NCI-H748 treated with DMSO at 0.1 percent for 48 hours (cell line): ENCODE data around the gene TMEFF2.

Source experiments
- DNase-seq: peaks from one replicate; lab custom pipeline; 2025; lab: John Stamatoyannopoulos, UW

Gene TMEFF2

DNA sequence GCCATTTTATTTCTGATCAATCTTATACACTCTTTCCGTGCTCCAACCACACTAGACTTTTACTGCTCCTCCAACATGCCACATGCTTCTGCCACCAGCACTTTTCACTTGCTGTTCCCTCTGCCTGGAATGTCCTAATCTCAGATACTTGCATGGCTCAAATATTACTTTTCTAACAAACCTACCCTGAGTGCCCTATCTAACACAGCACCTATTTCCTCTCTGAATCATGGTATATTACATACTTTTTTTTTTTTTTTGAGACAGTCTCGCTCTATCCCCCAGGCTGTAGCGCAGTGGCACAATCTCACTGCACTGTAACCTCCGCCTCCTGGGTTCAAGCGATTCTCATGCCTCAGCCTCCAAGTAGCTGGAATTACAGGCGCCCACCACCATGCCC, 181.5 kb downstream of the TMEFF2 start:
- DNase-seq = no peak

GRCh38 chr2:192011196-192011595, 183.5 kb downstream of the TMEFF2 start:
- no peak for DNase-seq

GRCh38 chr2:192010073-192010472, 184.7 kb downstream of the TMEFF2 start:
- DNase-seq = no peak

GRCh38 chr2:192007581-192008228, 187.0 kb downstream of the TMEFF2 start:
- DNase-seq = no peak

DNA sequence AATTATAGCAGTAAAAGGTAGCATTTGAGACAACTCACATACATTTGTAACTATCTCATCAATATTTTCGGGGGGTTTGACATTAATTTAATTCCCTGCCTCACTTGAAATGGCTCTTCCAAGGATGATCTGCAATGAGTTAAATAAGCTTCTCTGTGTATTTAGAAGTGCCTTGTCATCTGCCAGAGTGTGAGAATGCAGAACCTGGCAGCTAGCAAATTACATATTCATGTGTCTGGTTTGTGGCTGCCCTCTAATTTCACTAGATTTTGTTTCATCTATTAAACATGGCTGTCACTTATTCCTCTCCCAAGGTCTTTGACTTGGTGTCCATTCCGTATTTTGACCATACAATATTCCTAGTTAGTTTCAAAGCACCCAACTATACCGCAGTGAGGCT, 189.5 kb downstream of the TMEFF2 start:
- no peak for DNase-seq

DNA sequence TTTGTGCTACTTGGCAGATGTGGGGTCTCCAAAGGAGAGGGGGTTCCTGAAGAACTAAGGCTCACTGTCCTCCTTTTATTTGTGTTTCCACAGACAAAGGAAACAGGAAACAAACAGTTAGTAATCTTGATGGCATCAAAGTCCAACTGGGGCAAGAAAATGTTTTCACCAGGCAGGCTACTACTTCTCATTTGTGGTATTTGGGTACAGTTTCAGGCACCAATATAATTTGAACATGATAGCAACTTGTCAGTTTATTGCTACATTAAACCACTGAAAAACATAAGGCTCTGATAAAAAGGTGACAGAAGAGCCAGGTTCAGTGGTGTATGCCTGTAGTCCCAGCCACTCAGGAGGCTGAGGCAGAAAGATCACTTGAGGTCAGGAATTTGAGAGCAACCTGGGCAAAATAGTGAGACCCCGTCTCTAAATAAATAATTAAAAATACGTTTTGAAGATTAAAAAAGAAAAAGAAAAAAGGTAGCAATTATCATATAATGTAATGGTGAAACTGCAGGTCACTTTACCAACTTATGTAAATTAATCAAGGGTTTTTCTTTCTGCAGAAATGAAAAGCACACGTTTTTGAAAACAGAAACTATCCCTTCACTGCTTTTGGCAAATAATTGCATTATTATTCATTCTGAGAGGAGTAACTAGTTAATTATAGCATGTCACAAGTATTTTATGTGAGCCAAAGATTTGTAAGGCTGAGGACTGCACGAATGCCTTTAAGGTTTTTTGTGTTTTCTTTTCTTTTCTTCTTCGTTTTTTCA, 190.4 kb downstream of the TMEFF2 start:
- no peak for DNase-seq

DNA sequence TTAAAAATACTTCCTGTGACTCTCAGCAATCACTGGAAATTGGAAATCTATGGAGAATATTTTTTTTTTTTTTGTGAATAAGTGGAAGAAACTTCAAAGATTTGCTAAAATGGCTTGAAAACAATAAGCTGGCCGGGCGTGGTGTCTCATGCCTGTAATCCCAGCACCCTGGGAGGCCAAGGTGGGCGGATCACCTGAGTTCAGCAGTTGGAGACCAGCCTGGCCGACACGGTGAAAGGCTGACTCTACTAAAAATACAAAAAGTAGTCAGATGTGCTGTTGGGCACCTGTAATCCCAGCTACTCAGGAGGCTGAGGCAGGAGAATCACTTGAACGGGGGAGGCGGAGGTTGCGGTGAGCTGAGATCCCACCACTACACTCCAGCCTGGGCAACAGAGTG, 192.3 kb downstream of the TMEFF2 start:
- DNase-seq = no peak

GRCh38 chr2:192000196-192000980, 194.3 kb downstream of the TMEFF2 start:
- DNase-seq = no peak

- DNase-seq = no peak
Observed at GRCh38 chr2:191999101-191999841, 195.5 kb downstream of the TMEFF2 start.

- DNase-seq = no peak
Observed at GRCh38 chr2:191995285-191995684, 199.4 kb downstream of the TMEFF2 start.

DNA sequence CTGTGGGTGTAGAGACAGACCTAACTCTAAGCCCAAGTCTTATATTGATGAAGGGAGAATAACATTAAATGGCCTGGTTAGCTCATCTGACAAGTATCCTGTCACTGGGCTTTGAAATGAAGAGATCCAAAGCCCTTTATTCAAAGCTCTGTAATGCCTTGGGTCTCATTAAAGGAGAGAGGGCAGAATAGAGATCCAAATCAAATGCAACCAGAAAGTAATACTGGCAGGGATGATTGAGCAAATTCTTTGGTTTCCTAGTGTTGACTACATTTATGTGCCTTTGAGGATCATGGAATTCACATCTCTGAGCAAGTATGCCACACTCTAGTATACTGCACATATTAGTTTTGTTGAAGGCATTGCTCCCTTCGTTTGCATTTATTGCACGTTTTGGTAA, 200.0 kb downstream of the TMEFF2 start:
- no peak for DNase-seq

DNA sequence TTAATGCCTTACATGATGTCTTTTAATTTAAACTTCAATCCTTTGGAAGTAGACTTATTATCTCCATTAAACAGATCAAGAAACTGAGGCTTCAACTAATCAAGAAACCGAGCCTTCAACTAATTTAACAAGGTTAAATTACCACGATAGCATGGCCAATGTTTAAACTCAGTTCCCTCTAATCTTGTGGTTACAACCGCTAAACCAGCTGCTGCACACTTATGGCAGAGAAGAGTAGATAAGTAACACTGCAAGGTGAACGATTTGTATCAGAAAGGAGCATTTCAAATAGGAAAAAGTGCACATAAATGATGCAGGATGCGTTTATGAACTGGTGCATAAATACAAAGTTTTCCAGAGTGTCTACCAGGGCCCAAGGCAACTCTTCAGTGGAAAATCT, 203.3 kb downstream of the TMEFF2 start:
- no peak for DNase-seq

- no peak for DNase-seq
Observed at GRCh38 chr2:191985740-191986139, 209.0 kb downstream of the TMEFF2 start.

DNA sequence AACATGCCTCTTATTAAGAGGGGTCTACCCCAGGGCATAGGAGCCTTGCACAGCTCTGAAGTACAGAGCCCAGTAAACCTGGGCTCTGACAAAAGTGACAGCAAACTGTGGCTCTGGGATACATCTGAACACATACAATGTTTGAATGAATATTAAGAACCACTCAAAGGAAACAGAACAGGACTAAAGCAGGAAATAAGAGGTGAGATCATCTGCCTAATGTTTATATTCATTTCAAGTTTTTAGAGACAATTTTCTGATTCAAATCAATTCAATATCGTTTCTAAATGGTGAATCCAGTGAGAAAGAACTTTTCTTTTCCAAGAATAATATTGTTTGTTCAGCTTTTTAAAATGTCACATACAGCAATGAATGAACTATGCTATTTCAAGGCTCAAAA, 211.1 kb downstream of the TMEFF2 start:
- no peak for DNase-seq

- peak; percentile 32 for DNase-seq
Observed at GRCh38 chr2:191983186-191983585, 211.5 kb downstream of the TMEFF2 start.

GRCh38 chr2:191981706-191982105, 213.0 kb downstream of the TMEFF2 start:
- no peak for DNase-seq

DNA sequence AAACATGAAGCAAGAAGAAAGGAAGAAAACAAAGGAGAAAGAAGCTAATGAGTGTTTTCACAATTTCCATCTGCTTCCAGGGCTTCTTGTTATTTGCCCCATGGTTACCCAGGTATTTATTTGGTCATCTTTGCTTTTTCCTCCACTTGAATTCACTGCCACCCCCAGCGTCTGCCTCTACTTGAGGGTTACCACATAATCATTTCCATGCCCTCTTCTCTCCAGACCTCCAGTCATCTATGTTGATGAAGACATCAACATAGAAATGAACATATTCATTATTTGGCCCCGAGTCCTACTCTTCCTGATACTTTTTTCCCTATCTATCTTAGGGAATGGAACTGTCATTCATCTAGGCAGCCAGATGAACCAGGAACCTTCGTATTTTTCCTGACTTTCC, 214.2 kb downstream of the TMEFF2 start:
- DNase-seq = no peak

GRCh38 chr2:191979221-191979730, 215.5 kb downstream of the TMEFF2 start:
- no peak for DNase-seq

DNA sequence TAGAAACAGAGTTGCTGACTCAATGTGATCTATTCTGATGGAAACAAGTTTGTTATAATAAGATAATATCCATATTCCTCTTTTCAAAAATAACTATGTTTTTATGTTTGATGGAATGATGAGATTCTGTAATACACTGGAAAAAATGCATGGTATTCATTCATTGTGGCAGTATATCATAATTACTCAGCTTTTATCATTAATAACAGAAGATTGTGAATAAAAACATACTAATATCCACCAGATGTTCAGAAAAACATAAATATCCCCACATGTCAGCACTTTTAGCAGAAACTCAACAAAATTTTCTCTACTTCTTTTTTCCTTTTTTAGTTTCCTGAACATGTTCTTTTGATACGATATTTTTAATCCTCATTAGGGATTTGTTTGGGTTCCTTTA, 217.0 kb downstream of the TMEFF2 start:
- DNase-seq = no peak

DNA sequence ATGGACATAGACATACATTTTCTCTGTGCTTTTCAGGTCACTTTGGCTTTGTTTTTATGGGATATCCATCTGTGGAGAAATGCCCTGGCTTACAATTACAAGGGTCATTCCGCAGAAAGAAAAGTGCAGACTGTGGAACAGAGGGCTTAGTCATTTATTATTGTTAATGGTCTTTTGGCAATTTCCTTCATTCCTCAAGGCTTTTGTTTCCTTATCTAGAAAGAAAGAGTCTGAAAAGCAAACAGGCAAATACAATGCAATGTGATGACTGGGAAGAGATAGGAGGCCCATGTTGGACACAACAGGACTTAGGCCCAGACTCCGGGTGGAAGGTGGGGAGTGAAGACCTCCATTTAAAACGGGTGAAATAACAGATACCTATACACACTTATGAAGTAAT, 218.3 kb downstream of the TMEFF2 start:
- DNase-seq = no peak

GRCh38 chr2:191974676-191975075, 220.1 kb downstream of the TMEFF2 start:
- DNase-seq = no peak

DNA sequence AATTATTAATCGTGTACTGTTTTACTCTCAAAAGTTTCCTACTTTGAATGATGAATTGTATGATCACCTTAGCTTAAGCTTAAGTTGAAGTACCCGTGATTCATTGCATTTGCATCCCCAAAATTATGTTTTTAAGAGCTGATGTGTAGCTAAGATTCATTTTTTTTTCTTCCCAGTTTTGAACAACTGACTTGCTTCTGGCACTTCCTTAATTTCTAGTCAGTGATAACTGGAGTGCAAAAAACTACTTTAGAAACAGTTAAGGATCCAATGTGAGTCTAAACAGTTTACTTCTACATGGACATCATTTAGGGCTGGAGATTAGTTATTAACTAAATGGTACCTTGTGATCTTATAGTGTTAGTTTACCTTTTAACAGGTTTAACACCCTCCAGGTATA, 223.9 kb downstream of the TMEFF2 start:
- no peak for DNase-seq
